GM18526 (cell line): Measurements from ENCODE around the gene GABARAPL2.

Experiments used
- POLR2A ChIP-seq: IDR thresholded peaks from 3 replicates; pipeline ENCODE4 v1.6.1; 2011; ENCODE audit not compliant: insufficient read length; ENCODE audit errors: extremely low read depth

Gene GABARAPL2

GRCh38 chr16:75578725-75579124 is 12.5 kb downstream of the GABARAPL2 start:
- no peak for TF ChIP-seq POLR2A

GRCh38 chr16:75579281-75579834 is 13.2 kb downstream of the GABARAPL2 start:
- no peak for TF ChIP-seq POLR2A

- TF ChIP-seq POLR2A, result no peak
Observed at GRCh38 chr16:75584108-75584507, 17.9 kb downstream of the GABARAPL2 start.

- no peak for TF ChIP-seq POLR2A
Observed at GRCh38 chr16:75588716-75589115, 22.5 kb downstream of the GABARAPL2 start.

GRCh38 chr16:75589306-75589705 is 23.1 kb downstream of the GABARAPL2 start:
- no peak for TF ChIP-seq POLR2A

GRCh38 chr16:75590920-75591843 is 25.0 kb downstream of the GABARAPL2 start:
- TF ChIP-seq POLR2A, result no peak

- no peak for TF ChIP-seq POLR2A
Observed at GRCh38 chr16:75593308-75593707, 27.1 kb downstream of the GABARAPL2 start.

GRCh38 chr16:75593825-75594820 is 27.9 kb downstream of the GABARAPL2 start:
- TF ChIP-seq POLR2A, result no peak

- TF ChIP-seq POLR2A, result no peak
Observed at GRCh38 chr16:75599452-75600277, 33.5 kb downstream of the GABARAPL2 start.

- TF ChIP-seq POLR2A, result no peak
Observed at GRCh38 chr16:75603241-75603640, 37.1 kb downstream of the GABARAPL2 start.

- TF ChIP-seq POLR2A, result no peak
Observed at GRCh38 chr16:75606507-75606906, 40.3 kb downstream of the GABARAPL2 start.

GRCh38 chr16:75614066-75614897 is 48.1 kb downstream of the GABARAPL2 start:
- TF ChIP-seq POLR2A, result no peak

- TF ChIP-seq POLR2A, result no peak
Observed at GRCh38 chr16:75615619-75616018, 49.4 kb downstream of the GABARAPL2 start.
